K562 (cell line): ENCODE measurements around the gene TBC1D10A. TPM values are rescaled to one million over a fixed set of nuclear protein-coding genes. Genes with fewer than 3 reads are reported as not detected.

Experiments used
- ATAC-seq: fragments of 200-7000 bp; cut with Tn5 transposase; 3 replicates; pipeline ENCODE4 v1.9.1; 2020; ENCODE audit warnings: moderate library complexity
- BruUV-seq: library from RNA; stranded (reverse); fragments of 400-500 nt; replicated peaks from 2 replicates; lab custom pipeline; 2021; lab: Mats Ljungman, UMichigan
- CTCF ChIA-PET: fragments of 300-600 bp; formaldehyde crosslinking; extraction: SDS; loops from one replicate; lab custom pipeline; 2021; ENCODE audit warnings: low intra/inter-chr PET ratio; lab: Yijun Ruan, JAX
- POLR2A ChIA-PET: fragments of 300-600, 350-650 bp; sonication (Branson Sonifier 250); formaldehyde crosslinking; extraction: SDS; loops from one replicate; lab custom pipeline; 2021; ENCODE audit warnings: antibody characterized with exemption, inconsistent platforms; lab: Yijun Ruan, JAX
- DNase-seq, 4 experiments: peaks; one replicate each; pipeline versions ENCODE4 v3.0.0 to v3.0.0-alpha.2; 2011 to 2018; ENCODE audit warnings: low spot score in 3 of 4, mixed read lengths in 3 of 4; ENCODE audit errors: extremely low read depth in 1 of 4
- FAIRE-seq: peaks from 2 replicates; lab custom pipeline; 2011; peaks lifted over from hg19 to GRCh38; lab: Jason Lieb, UNC
- H2AFZ ChIP-seq: 2 replicates; pipeline ENCODE4 v1.6.0; 2011; ENCODE audit warnings: low read depth, low read length, control low read depth, inconsistent platforms
- H3K27ac ChIP-seq: fragments of 200-600 bp; 3 replicates; pipeline ENCODE4 v1.8.0; 2011; ENCODE audit warnings: low read depth, mild to moderate bottlenecking, control low read depth, inconsistent platforms, low read length, moderate library complexity, mixed read lengths; ENCODE audit errors: extremely low read depth
- H3K27me3 ChIP-seq, 2 experiments: fragments of 300-600 bp in 1 of 2; 2 replicates in 1 of 2; 3 replicates in 1 of 2; pipeline versions ENCODE4 v1.6.0 to v1.8.0; 2011; ENCODE audit warnings: inconsistent platforms in 2 of 2, low read length in 2 of 2, mild to moderate bottlenecking in 1 of 2, mixed read lengths in 1 of 2, moderate library complexity in 1 of 2; ENCODE audit not compliant: control insufficient read depth in 2 of 2, insufficient read depth in 2 of 2
- H3K36me3 ChIP-seq: fragments of 300-600 bp; 3 replicates; pipeline ENCODE4 v1.8.0; 2011; ENCODE audit warnings: mild to moderate bottlenecking, low read length, inconsistent platforms; ENCODE audit not compliant: control insufficient read depth, insufficient read depth
- H3K4me1 ChIP-seq, 2 experiments: fragments of 200-600 bp in 1 of 2; replicated peaks in 1 of 2; 2 replicates in 1 of 2; 3 replicates in 1 of 2; pipeline versions ENCODE4 v1.5.1 to v1.8.0; 2011; ENCODE audit warnings: inconsistent platforms in 2 of 2, low read length in 2 of 2, mild to moderate bottlenecking in 1 of 2, mixed read lengths in 1 of 2, moderate library complexity in 1 of 2; ENCODE audit not compliant: control insufficient read depth in 2 of 2, insufficient read depth in 2 of 2
- H3K4me2 ChIP-seq: 2 replicates; pipeline ENCODE4 v1.6.1; 2011; ENCODE audit warnings: low read length, control low read depth, inconsistent platforms, mixed read lengths; ENCODE audit not compliant: insufficient read depth
- H3K4me3 ChIP-seq: fragments of 200-600 bp; sonication (generic), shearing (Covaris generic); 2 replicates; pipeline ENCODE4 v1.5.1; 2016; ENCODE audit warnings: control low read depth, inconsistent platforms
- H3K79me2 ChIP-seq: fragments of 200-600 bp; 3 replicates; pipeline ENCODE4 v1.8.0; 2011; ENCODE audit warnings: low read length, inconsistent platforms; ENCODE audit not compliant: control insufficient read depth, insufficient read depth
- H3K9ac ChIP-seq, 2 experiments: 2 replicates each; pipeline versions ENCODE4 v1.6.0 to v1.6.1; 2011; ENCODE audit warnings: low read depth in 2 of 2, low read length in 2 of 2, control low read depth in 1 of 2, inconsistent platforms in 1 of 2, mild to moderate bottlenecking in 1 of 2, mixed read lengths in 1 of 2; ENCODE audit not compliant: insufficient read depth in 1 of 2
- H3K9me1 ChIP-seq: one replicate; pipeline ENCODE4 v1.6.0; 2011; ENCODE audit warnings: inconsistent platforms, mild to moderate bottlenecking, low read length, moderate library complexity; ENCODE audit not compliant: control insufficient read depth, insufficient read depth
- H3K9me3 ChIP-seq: replicated peaks from 2 replicates; pipeline ENCODE4 v1.5.1; 2011; ENCODE audit warnings: low read depth, low read length, inconsistent platforms; ENCODE audit not compliant: control insufficient read depth, insufficient read depth
- H4K20me1 ChIP-seq: replicated peaks from 2 replicates; pipeline ENCODE4 v1.6.1; 2011; ENCODE audit warnings: low read length, inconsistent platforms, mixed read lengths; ENCODE audit not compliant: control insufficient read depth, insufficient read depth
- NFIC ChIP-seq: fragments of 450-650 bp; IDR thresholded peaks from 2 replicates; pipeline ENCODE4 v1.6.1; 2017; ENCODE audit warnings: mild to moderate bottlenecking, inconsistent platforms
- RBM25 ChIP-seq: fragments of 200-400 bp; formaldehyde crosslinking; IDR thresholded peaks from 2 replicates; pipeline ENCODE4 v1.6.1; 2018; ENCODE audit warnings: low read length, low read depth, moderate library complexity; ENCODE audit not compliant: severe bottlenecking
- SRSF1 ChIP-seq: fragments of 200-400 bp; formaldehyde crosslinking; IDR thresholded peaks from 2 replicates; pipeline ENCODE4 v1.6.1; 2017; ENCODE audit warnings: mild to moderate bottlenecking, low read depth, low read length, moderate library complexity
- whole genome bisulfite sequencing: fragments of 100-300 bp; shearing (Covaris generic); methylation state at CpG from one replicate; pipeline ENCODE4 v1.1.6; 2016; ENCODE audit warnings: low coverage, mixed read lengths; ENCODE audit not compliant: insufficient coverage; ENCODE audit errors: missing lambda C conversion rate; 5-methylcytosine and 5-hydroxymethylcytosine counted together
- in situ Hi-C: fragments of 300-500 bp; cut with MboI; formaldehyde crosslinking; loops from 4 replicates; pipeline ENCODE4 v1.15.0; 2018; ENCODE audit warnings: inconsistent platforms, mixed read lengths
- intact Hi-C: fragments of 100-400 bp; cut with micrococcal nuclease; formaldehyde crosslinking; loops from 2 replicates; pipeline ENCODE4 v1.14.2; 2022
- polyA plus RNA-seq, 8 experiments: library from polyadenylated mRNA; depleted of rRNA in 4 of 8; stranded (reverse) in 5 of 8; unstranded in 3 of 8; fragments of >200 nt; fragmentation: Nextera tagmentation in 2 of 8; fragmentation: Illumina TruSeq in 1 of 8; extraction: Ambion mirVana in 2 of 8; extraction: Trizol in 1 of 8; gene quantifications; 2 replicates each; pipeline versions ENCODE4 v1.2.1 to v1.2.3, GENCODE V29; 2011 to 2014; ENCODE audit warnings: inconsistent platforms in 1 of 8, missing spikeins in 1 of 8
- total RNA-seq, 7 experiments: library from RNA; depleted of rRNA in 6 of 7; stranded (reverse); fragments of >200 nt in 6 of 7; fragmentation: Illumina TruSeq in 2 of 7; extraction: Trizol in 2 of 7; gene quantifications; 2 replicates each; pipeline versions ENCODE4 v1.2.1 to v1.2.3, GENCODE V29; 2011 to 2021; ENCODE audit warnings: low replicate concordance in 1 of 7

Gene TBC1D10A
- total and polyA plus RNA-seq, 9 of the 15 experiments (the other 6 are each of a cell fraction or from before 2014, with no cell fraction given): 0.13 to 10.4 (median 4.6) TPM

DNA sequence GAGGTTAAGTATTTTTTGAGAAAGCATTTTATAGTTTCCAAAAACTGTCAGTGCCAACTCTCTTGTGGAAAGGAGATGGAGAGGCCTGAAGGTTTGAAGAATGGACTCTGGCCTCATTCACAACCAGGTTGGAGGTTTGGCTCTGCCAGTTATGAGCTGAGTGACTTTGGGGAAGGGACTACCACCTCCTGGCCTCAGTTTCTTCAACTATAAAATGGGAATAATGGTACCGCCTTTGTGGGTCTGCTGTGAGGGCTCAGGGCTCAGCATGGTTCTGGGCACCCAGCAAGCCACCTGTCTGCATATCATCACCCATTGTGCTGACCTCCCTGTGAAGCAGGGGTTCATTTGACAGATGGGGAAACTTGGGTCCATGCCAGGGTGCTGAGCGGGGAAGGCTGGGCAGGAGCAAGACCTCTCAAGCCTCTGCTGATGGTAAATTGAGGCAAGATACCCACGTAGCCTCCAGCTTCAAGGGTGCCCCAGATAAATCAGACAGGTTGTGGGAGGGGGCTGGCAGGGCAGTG is 76.6 kb downstream of the TBC1D10A start:
- H3K4me1 ChIP-seq: peaks cover 0 to 38% of the 10 kb centered on the region in 2 experiments; a peak in 2 of 5 replicates
- no TSS peak for BruUV-seq
- H3K27ac ChIP-seq: no peak overlapping the region
- H3K9me3 ChIP-seq: no peaks in the 10 kb centered on the region
- H3K9me1 ChIP-seq: no peaks in the 10 kb centered on the region
- H2AFZ ChIP-seq: no peak overlapping the region
- no peak overlapping the region for H3K4me2 ChIP-seq
- TF ChIP-seq SRSF1 (no peak), NFIC (peak; percentile 62), RBM25 (peak; percentile 62)
- no peak overlapping the region for H3K4me3 ChIP-seq
- ATAC-seq (no peak), DNase-seq (no peak), FAIRE-seq (no peak)
- H3K27me3 ChIP-seq: peaks cover 0 to 27% of the 10 kb centered on the region in 2 experiments; a peak in 2 of 5 replicates
- H4K20me1 ChIP-seq: no peaks in the 10 kb centered on the region
- intact Hi-C loops (no loop called here), in situ Hi-C loops (no loop called here)
- POLR2A ChIA-PET: interaction anchor here (0.6 kb wide), 1 partner anchor 9 kb away, joined by 3 read pairs; no protein-coding TSS in a partner anchor
- CTCF ChIA-PET: no interaction called here
- 43% methylated on average over 3 of the region's 3 CpGs for WGBS
- no peaks in the 10 kb centered on the region for H3K36me3 ChIP-seq
- no peak overlapping the region for H3K9ac ChIP-seq
- no peaks in the 10 kb centered on the region for H3K79me2 ChIP-seq
